HepG2 (cell line): Measurements from ENCODE around the gene ASB9. TPM values are rescaled to one million over a fixed set of nuclear protein-coding genes. Genes with fewer than 3 reads are reported as not detected.
A peak's percentile ranks its signal among the peaks of the same experiment; 100 is the strongest.

Experiments used
- ATAC-seq: fragments of 200-7000 bp; cut with Tn5 transposase; 3 replicates; pipeline ENCODE4 v1.9.1; 2020; ENCODE audit warnings: mild to moderate bottlenecking, moderate library complexity
- BruUV-seq: library from RNA; stranded (reverse); fragments of 400-500 nt; replicated peaks from 2 replicates; lab custom pipeline; 2021; lab: Mats Ljungman, UMichigan
- CTCF ChIA-PET: fragments of 300-600 bp; formaldehyde crosslinking; extraction: SDS; loops from one replicate; lab custom pipeline; 2021; ENCODE audit warnings: low total read pairs, inconsistent platforms, low intra/inter-chr PET ratio; lab: Yijun Ruan, JAX
- POLR2A ChIA-PET: fragments of 350-600 bp; sonication (Branson Sonifier 250); formaldehyde crosslinking; loops from one replicate; lab custom pipeline; 2020; ENCODE audit warnings: antibody characterized with exemption, inconsistent platforms; lab: Yijun Ruan, JAX
- DNase-seq: peaks from one replicate; pipeline ENCODE4 v3.0.0-alpha.2; 2015; ENCODE audit warnings: low spot score
- FAIRE-seq: peaks from 3 replicates; lab custom pipeline; 2011; peaks lifted over from hg19 to GRCh38; lab: Jason Lieb, UNC
- H2AFZ ChIP-seq: one replicate; pipeline ENCODE4 v1.6.1; 2011; ENCODE audit warnings: low read length, inconsistent platforms
- H3K27ac ChIP-seq: fragments of 300-600 bp; 3 replicates; pipeline ENCODE4 v1.8.0; 2011; ENCODE audit warnings: mixed run types, mild to moderate bottlenecking, mixed read lengths, low read length, inconsistent platforms; ENCODE audit not compliant: insufficient read depth; ENCODE audit errors: extremely low read length
- H3K27me3 ChIP-seq, 2 experiments: fragments of 200-600 bp in 1 of 2; 2 replicates in 1 of 2; 3 replicates in 1 of 2; pipeline versions ENCODE4 v1.6.0 to v1.8.0; 2011; ENCODE audit warnings: low read length in 2 of 2, mild to moderate bottlenecking in 2 of 2, moderate library complexity in 2 of 2, inconsistent platforms in 1 of 2; ENCODE audit not compliant: insufficient read depth in 2 of 2, control insufficient read depth in 1 of 2
- H3K36me3 ChIP-seq, 2 experiments: fragments of 200-600 bp in 1 of 2; replicated peaks in 1 of 2; 2 replicates in 1 of 2; 3 replicates in 1 of 2; pipeline versions ENCODE4 v1.5.1 to v1.8.0; 2011; ENCODE audit warnings: low read length in 2 of 2, inconsistent platforms in 1 of 2; ENCODE audit not compliant: insufficient read depth in 2 of 2, control insufficient read depth in 1 of 2
- H3K4me1 ChIP-seq: 2 replicates; pipeline ENCODE4 v1.5.1; 2012; ENCODE audit warnings: low read length, inconsistent platforms; ENCODE audit not compliant: insufficient read depth
- H3K4me2 ChIP-seq: 2 replicates; pipeline ENCODE4 v1.6.0; 2011; ENCODE audit warnings: low read depth, low read length, inconsistent platforms
- H3K4me3 ChIP-seq, 3 experiments: fragments of 200-600 bp in 1 of 3; sonication (generic), shearing (Covaris generic) in 1 of 3; replicated peaks in 1 of 3; 2 replicates each; pipeline ENCODE4 v1.5.1; 2011 to 2016; ENCODE audit warnings: low read length in 3 of 3, inconsistent platforms in 2 of 3, low read depth in 2 of 3, mild to moderate bottlenecking in 2 of 3, control low read depth in 1 of 3, mixed read lengths in 1 of 3; ENCODE audit not compliant: insufficient read depth in 1 of 3
- H3K79me2 ChIP-seq: one replicate; pipeline ENCODE4 v1.6.1; 2011; ENCODE audit warnings: low read length, inconsistent platforms; ENCODE audit not compliant: insufficient read depth
- H3K9ac ChIP-seq: 2 replicates; pipeline ENCODE4 v1.6.0; 2011; ENCODE audit warnings: mild to moderate bottlenecking, low read depth, low read length, inconsistent platforms; ENCODE audit not compliant: insufficient read depth
- H3K9me3 ChIP-seq: 2 replicates; pipeline ENCODE4 v1.5.1; 2012; ENCODE audit warnings: mild to moderate bottlenecking, low read length
- H4K20me1 ChIP-seq: 2 replicates; pipeline ENCODE4 v1.6.0; 2011; ENCODE audit warnings: inconsistent platforms, mild to moderate bottlenecking, low read length, moderate library complexity; ENCODE audit not compliant: insufficient read depth
- DMAP1 ChIP-seq: IDR thresholded peaks from 2 replicates; pipeline ENCODE4 v1.6.1; 2016
- NFIB ChIP-seq: sonication (generic); formaldehyde crosslinking; IDR thresholded peaks from 2 replicates; pipeline ENCODE4 v1.9.0; 2021; ENCODE audit warnings: missing genetic modification reagents, mild to moderate bottlenecking, borderline replicate concordance
- PTBP1 ChIP-seq: fragments of 200-400 bp; formaldehyde crosslinking; IDR thresholded peaks from 2 replicates; pipeline ENCODE4 v1.6.1; 2018; ENCODE audit warnings: low read length, low read depth; ENCODE audit not compliant: poor library complexity, severe bottlenecking
- RAD51 ChIP-seq: fragments of 450-650 bp; IDR thresholded peaks from 2 replicates; pipeline ENCODE4 v1.6.1; 2016; ENCODE audit warnings: borderline replicate concordance
- SMC3 ChIP-seq: IDR thresholded peaks from 2 replicates; pipeline ENCODE4 v1.6.1; 2011; ENCODE audit warnings: low read length, improper control_type of control experiment
- SOX5 ChIP-seq: IDR thresholded peaks from 2 replicates; pipeline ENCODE4 v1.6.1; 2016; ENCODE audit warnings: borderline replicate concordance
- STAG1 ChIP-seq: sonication (generic); formaldehyde crosslinking; IDR thresholded peaks from 2 replicates; pipeline ENCODE4 v1.4.0; 2020; ENCODE audit warnings: missing genetic modification reagents
- WGBS: methylation state at CpG from one replicate; pipeline ENCODE4 v1.1.6; 2017; ENCODE audit warnings: low lambda C conversion rate; 5-methylcytosine and 5-hydroxymethylcytosine counted together
- in situ Hi-C: cut with HindIII; loops from 2 replicates; pipeline ENCODE4 v1.10.0; 2017; ENCODE audit warnings: low pct_unique_long_range_greater_than_20kb; ENCODE audit not compliant: extremely low pct_ligation_motif_present
- intact Hi-C: fragments of 100-400 bp; cut with micrococcal nuclease; formaldehyde crosslinking; loops from one replicate; pipeline ENCODE4 v1.10.0; 2022; ENCODE audit not compliant: unreplicated experiment
- polyA plus RNA-seq, 8 experiments: library from polyadenylated mRNA; depleted of rRNA in 3 of 8; stranded (reverse) in 7 of 8; unstranded in 1 of 8; fragments of >200 nt; fragmentation: Illumina TruSeq in 4 of 8; extraction: Trizol in 4 of 8; gene quantifications; 2 replicates each; pipeline versions ENCODE4 v1.2.1 to v1.2.3, GENCODE V29; 2011 to 2016; ENCODE audit warnings: low read depth in 4 of 8, missing spikeins in 1 of 8, mixed read lengths in 1 of 8; ENCODE audit not compliant: insufficient read depth in 1 of 8
- total RNA-seq, 5 experiments: library from RNA; depleted of rRNA; stranded (reverse); fragments of >200 nt; fragmentation: Illumina TruSeq; extraction: Trizol; gene quantifications; 2 replicates each; pipeline ENCODE4 v1.2.3, GENCODE V29; 2016; ENCODE audit warnings: low read depth in 1 of 5
- TF ChIP-seq, protein P1 (sequence below): sonication (generic); formaldehyde crosslinking; IDR thresholded peaks from 2 replicates; pipeline ENCODE4 v1.5.0; 2020; ENCODE audit warnings: mild to moderate bottlenecking, missing genetic modification reagents, moderate library complexity

The ASB9 gene
- total and polyA plus RNA-seq, 2 of the 13 experiments (the other 11 are each of a cell fraction or from before 2014, with no cell fraction given) = 4.2 to 13.8 TPM

DNA sequence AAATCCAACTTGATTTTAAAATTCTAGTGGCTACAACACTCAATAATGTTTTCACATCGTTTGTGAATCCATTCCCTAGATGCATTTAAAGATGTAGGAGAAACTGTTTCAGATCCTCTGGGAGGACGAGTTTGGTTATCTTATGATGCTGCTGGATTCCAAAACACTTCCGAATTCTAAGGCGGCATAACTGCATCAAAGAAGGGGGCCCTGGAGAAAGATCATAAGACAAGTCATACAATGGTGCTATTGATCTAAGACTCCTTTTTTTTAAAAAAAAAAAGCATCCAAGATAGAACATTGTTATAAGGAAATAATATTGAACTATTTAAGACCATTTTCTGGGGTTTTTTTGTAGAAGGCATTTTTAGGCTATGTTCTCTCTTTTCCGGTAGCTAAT lies 25.5 kb downstream of the ASB9 start (continued):
- no peak for TF ChIP-seq PTBP1
- no peak for TF ChIP-seq RAD51
- no peak for TF ChIP-seq NFIB (CRISPR knock-in tag)
- no peak for TF ChIP-seq DMAP1 (CRISPR knock-in tag)

DNA sequence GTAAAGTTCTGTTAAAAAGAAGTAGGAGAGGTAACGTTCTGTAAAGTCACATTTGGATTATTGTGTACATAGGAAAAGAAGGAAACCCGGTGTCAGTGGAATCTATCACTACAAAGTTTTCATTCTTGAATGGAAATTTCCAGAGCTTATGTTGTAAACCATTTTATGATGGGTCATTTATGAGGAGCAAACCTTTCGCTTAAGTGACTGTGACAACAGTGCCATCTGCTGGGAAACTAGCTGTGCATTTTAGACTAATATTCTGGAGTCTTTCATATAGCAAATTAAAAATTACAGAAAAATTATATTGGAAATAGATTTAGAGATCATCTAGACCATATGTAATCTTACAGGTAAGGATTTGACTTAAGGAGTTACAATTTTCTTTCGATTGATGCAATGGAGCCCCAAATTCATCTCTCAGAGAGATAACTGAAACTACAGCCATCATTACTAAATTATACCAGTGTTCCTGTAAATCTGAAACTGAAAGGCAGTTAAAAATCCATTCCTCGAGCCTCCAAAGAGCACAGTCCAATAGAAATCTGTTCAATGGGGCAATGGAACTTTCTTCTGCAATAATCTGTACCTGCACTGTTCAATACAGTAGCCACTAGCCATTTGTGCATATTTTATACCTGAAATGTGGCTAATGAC lies 26.9 kb downstream of the ASB9 start:
- H4K20me1 ChIP-seq = no peaks in the 10 kb centered on the region
- H3K9me3 ChIP-seq = no peaks in the 10 kb centered on the region
- POLR2A ChIA-PET = no interaction called here
- FAIRE-seq = peak; percentile 64
- no peak overlapping the region for H3K27ac ChIP-seq
- H3K27me3 ChIP-seq = no peaks in the 10 kb centered on the region
- H3K4me1 ChIP-seq = no peaks in the 10 kb centered on the region
- BruUV-seq = no TSS peak
- TF ChIP-seq SOX5 (CRISPR knock-in tag) = no peak
- TF ChIP-seq, protein P1, sequence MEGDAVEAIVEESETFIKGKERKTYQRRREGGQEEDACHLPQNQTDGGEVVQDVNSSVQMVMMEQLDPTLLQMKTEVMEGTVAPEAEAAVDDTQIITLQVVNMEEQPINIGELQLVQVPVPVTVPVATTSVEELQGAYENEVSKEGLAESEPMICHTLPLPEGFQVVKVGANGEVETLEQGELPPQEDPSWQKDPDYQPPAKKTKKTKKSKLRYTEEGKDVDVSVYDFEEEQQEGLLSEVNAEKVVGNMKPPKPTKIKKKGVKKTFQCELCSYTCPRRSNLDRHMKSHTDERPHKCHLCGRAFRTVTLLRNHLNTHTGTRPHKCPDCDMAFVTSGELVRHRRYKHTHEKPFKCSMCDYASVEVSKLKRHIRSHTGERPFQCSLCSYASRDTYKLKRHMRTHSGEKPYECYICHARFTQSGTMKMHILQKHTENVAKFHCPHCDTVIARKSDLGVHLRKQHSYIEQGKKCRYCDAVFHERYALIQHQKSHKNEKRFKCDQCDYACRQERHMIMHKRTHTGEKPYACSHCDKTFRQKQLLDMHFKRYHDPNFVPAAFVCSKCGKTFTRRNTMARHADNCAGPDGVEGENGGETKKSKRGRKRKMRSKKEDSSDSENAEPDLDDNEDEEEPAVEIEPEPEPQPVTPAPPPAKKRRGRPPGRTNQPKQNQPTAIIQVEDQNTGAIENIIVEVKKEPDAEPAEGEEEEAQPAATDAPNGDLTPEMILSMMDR (CRISPR knock-in tag) = peak; percentile 44
- TF ChIP-seq SMC3 = peak; percentile 44
- TF ChIP-seq STAG1 (CRISPR knock-in tag) = peak; percentile 51
- no peak overlapping the region for H2AFZ ChIP-seq
- no peaks in the 10 kb centered on the region for H3K79me2 ChIP-seq
- WGBS = 36% methylated on average over 4 of the region's 5 CpGs
- peak; percentile 12 for DNase-seq
- in situ Hi-C loops = no loop called here
- CTCF ChIA-PET = interaction anchor here (1.2 to 1.8 kb wide), 2 partner anchors 1147 to 1204 kb away, joined by 4 to 10 read pairs; no protein-coding TSS in a partner anchor
- no peak for ATAC-seq
- no peak overlapping the region for H3K4me2 ChIP-seq
- intact Hi-C loops = loop anchor here (1.0 to 10.0 kb wide), 4 partner anchors 98 to 1204 kb away; partner anchors contain the start of gene GLRA2
- no peak overlapping the region for H3K4me3 ChIP-seq
- no peak overlapping the region for H3K9ac ChIP-seq
- H3K36me3 ChIP-seq = no peaks in the 10 kb centered on the region
